Smooth muscle cell (in vitro differentiated cells): ENCODE data around the gene SLC9A2. TPM values are rescaled to one million over a fixed set of nuclear protein-coding genes. Genes with fewer than 3 reads are reported as not detected.

Experiments used
- DNase-seq: peaks from one replicate; lab custom pipeline; 2025; ENCODE audit not compliant: unreplicated experiment; lab: John Stamatoyannopoulos, UW
- H2AFZ ChIP-seq: fragments of 200-600 bp; sonication (generic); 2 replicates; pipeline ENCODE4 v1.6.0; 2016; ENCODE audit warnings: antibody characterized with exemption, low read depth, mild to moderate bottlenecking
- H3F3A ChIP-seq: fragments of 200-600 bp; sonication (generic); 2 replicates; pipeline ENCODE4 v1.6.0; 2017; ENCODE audit warnings: antibody characterized with exemption, low read depth
- H3K27ac ChIP-seq: fragments of 200-600 bp; sonication (generic); 2 replicates; pipeline ENCODE4 v1.5.1; 2016; ENCODE audit warnings: low read depth, mild to moderate bottlenecking
- H3K27me3 ChIP-seq: fragments of 200-600 bp; sonication (generic); 2 replicates; pipeline ENCODE4 v1.6.1; 2016; ENCODE audit warnings: low read depth, mild to moderate bottlenecking
- H3K36me3 ChIP-seq: fragments of 200-600 bp; sonication (generic); 2 replicates; pipeline ENCODE4 v1.5.1; 2016; ENCODE audit warnings: low read depth
- H3K4me1 ChIP-seq: fragments of 200-600 bp; sonication (generic); 2 replicates; pipeline ENCODE4 v1.5.1; 2016; ENCODE audit warnings: low read depth
- H3K4me2 ChIP-seq: fragments of 200-600 bp; sonication (generic); 2 replicates; pipeline ENCODE4 v1.6.0; 2016; ENCODE audit warnings: mild to moderate bottlenecking
- H3K4me3 ChIP-seq: fragments of 200-600 bp; sonication (generic); 2 replicates; pipeline ENCODE4 v1.5.1; 2016; ENCODE audit warnings: mild to moderate bottlenecking
- H3K79me2 ChIP-seq: fragments of 200-600 bp; sonication (generic); 2 replicates; pipeline ENCODE4 v1.6.0; 2016; ENCODE audit warnings: low read depth, mild to moderate bottlenecking
- H3K9ac ChIP-seq: fragments of 200-600 bp; sonication (generic); 2 replicates; pipeline ENCODE4 v1.6.0; 2016; ENCODE audit warnings: low read depth
- H3K9me3 ChIP-seq: fragments of 200-600 bp; sonication (generic); replicated peaks from 2 replicates; pipeline ENCODE4 v1.5.1; 2016; ENCODE audit warnings: low read depth
- H4K20me1 ChIP-seq: fragments of 200-600 bp; sonication (generic); 2 replicates; pipeline ENCODE4 v1.6.0; 2016; ENCODE audit warnings: low read depth
- CTCF ChIP-seq: fragments of 200-600 bp; sonication (generic); IDR thresholded peaks from 2 replicates; pipeline ENCODE4 v1.5.1; 2017; ENCODE audit warnings: borderline replicate concordance, mild to moderate bottlenecking, antibody characterized with exemption; ENCODE audit not compliant: insufficient read depth, poor library complexity, severe bottlenecking
- WGBS: methylation state at CpG from one replicate; pipeline ENCODE4 v1.1.7; 2016; ENCODE audit warnings: low lambda C conversion rate; 5-methylcytosine and 5-hydroxymethylcytosine counted together
- polyA plus RNA-seq: library from polyadenylated mRNA; unstranded; fragments of >200 nt; fragmentation: Nextera tagmentation; extraction: Ambion mirVana; gene quantifications from 2 replicates; pipeline ENCODE4 v1.2.1, GENCODE V29; 2016
- total RNA-seq: library from RNA; depleted of rRNA; stranded (reverse); fragments of >200 nt; gene quantifications from 2 replicates; pipeline ENCODE4 v1.2.3, GENCODE V29; 2014

SLC9A2 gene
- total and polyA plus RNA-seq, 2 experiments from 2014 or later: not detected

GRCh38 chr2:102621630-102622029 lies 2.3 kb downstream of the SLC9A2 start:
- Histone ChIP-seq H3K79me2 (no peaks in the 10 kb centered on the region), H3K4me2 (no peak overlapping the region), H3K27me3 (peaks cover 83% of the 10 kb centered on the region), H3K4me3 (no peak overlapping the region), H3K36me3 (no peaks in the 10 kb centered on the region), H3K9ac (no peak overlapping the region), H2AFZ (no peak overlapping the region), H3K9me3 (no peaks in the 10 kb centered on the region), H3K4me1 (no peaks in the 10 kb centered on the region), H3F3A (no peaks in the 10 kb centered on the region), H4K20me1 (no peaks in the 10 kb centered on the region), H3K27ac (no peak overlapping the region)
- WGBS: 77% methylated on average over 4 of the region's 4 CpGs
- no peak for DNase-seq
- TF ChIP-seq CTCF: no peak

- H3K27me3 ChIP-seq: peaks cover 73% of the 10 kb centered on the region
- no peak overlapping the region for H3K4me3 ChIP-seq
- no peaks in the 10 kb centered on the region for H3K36me3 ChIP-seq
- H3K9me3 ChIP-seq: no peaks in the 10 kb centered on the region
- H3K4me1 ChIP-seq: no peaks in the 10 kb centered on the region
- H3F3A ChIP-seq: no peaks in the 10 kb centered on the region
- no peak overlapping the region for H3K27ac ChIP-seq
- no peak overlapping the region for H2AFZ ChIP-seq
- no peak for TF ChIP-seq CTCF
- no peaks in the 10 kb centered on the region for H4K20me1 ChIP-seq
- no peak overlapping the region for H3K4me2 ChIP-seq
- no peak for DNase-seq
- WGBS: 91% methylated on average over 3 of the region's 3 CpGs
- H3K79me2 ChIP-seq: no peaks in the 10 kb centered on the region
- H3K9ac ChIP-seq: no peak overlapping the region
Measured at GRCh38 chr2:102622646-102623045, 3.3 kb downstream of the SLC9A2 start.

- H3K36me3 ChIP-seq: no peaks in the 10 kb centered on the region
- no peaks in the 10 kb centered on the region for H4K20me1 ChIP-seq
- DNase-seq: no peak
- H3K9me3 ChIP-seq: no peaks in the 10 kb centered on the region
- H3K4me2 ChIP-seq: no peak overlapping the region
- no peak overlapping the region for H3K9ac ChIP-seq
- no peak for TF ChIP-seq CTCF
- no peaks in the 10 kb centered on the region for H3F3A ChIP-seq
- no peak overlapping the region for H3K4me3 ChIP-seq
- no peaks in the 10 kb centered on the region for H3K79me2 ChIP-seq
- no peaks in the 10 kb centered on the region for H3K27me3 ChIP-seq
- WGBS: 55% methylated on average over 4 of the region's 4 CpGs
- H3K27ac ChIP-seq: no peak overlapping the region
- H2AFZ ChIP-seq: no peak overlapping the region
- no peaks in the 10 kb centered on the region for H3K4me1 ChIP-seq
Measured at GRCh38 chr2:102630458-102630857, 11.1 kb downstream of the SLC9A2 start.

GRCh38 chr2:102632380-102633175 lies 13.2 kb downstream of the SLC9A2 start:
- Histone ChIP-seq H3K4me2 (no peak overlapping the region), H3F3A (no peaks in the 10 kb centered on the region), H3K27ac (peak overlapping the region; percentile 39), H4K20me1 (no peaks in the 10 kb centered on the region), H3K79me2 (no peaks in the 10 kb centered on the region), H3K4me3 (no peak overlapping the region), H3K36me3 (no peaks in the 10 kb centered on the region), H3K9me3 (no peaks in the 10 kb centered on the region), H3K9ac (no peak overlapping the region), H2AFZ (no peak overlapping the region), H3K27me3 (no peaks in the 10 kb centered on the region), H3K4me1 (no peaks in the 10 kb centered on the region)
- 83% methylated on average over 4 of the region's 4 CpGs for WGBS
- no peak for TF ChIP-seq CTCF
- DNase-seq: no peak
